ENCODE results near the gene VSIR.

VSIR gene

DNA sequence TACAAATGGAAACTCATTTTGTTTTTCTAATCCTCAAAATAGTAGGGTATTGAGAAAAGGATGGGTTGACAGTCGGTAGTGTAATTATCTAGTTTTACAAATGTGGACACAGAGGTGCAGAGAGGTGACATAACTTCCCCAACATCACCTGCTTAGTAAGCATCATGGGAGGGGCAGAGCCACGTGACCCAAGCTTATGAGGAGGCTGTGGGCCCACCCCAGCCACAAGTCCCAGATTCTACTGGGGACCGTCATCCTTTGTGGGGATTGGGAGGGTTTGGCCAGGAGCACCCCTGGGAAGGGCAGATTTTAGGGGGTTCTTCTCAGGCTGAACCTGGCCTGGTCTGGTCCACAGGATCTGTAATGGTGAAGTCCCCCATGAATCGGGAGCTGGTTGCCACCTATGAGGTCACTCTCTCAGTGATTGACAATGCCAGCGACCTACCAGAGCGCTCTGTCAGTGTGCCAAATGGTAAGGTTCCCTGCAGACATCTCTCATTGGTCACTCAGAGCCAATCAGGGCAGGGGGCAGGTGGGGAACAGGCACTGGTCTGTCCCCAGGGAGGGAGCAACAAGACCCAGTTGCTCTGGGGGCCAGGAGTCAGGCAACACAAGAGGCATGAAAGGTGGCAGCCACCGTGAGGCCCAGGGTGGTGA lies 23.6 kb upstream of the VSIR start:
- Histone ChIP-seq H3K4me3 (ENCODE audit: insufficient read depth, low read length, poor library complexity, severe bottlenecking) (no peak overlapping the region), H3K4me2 (ENCODE audit: low read depth, low read length, poor library complexity, severe bottlenecking) (no peak overlapping the region), H3F3A (ENCODE audit: insufficient read depth) (no peaks in the 10 kb centered on the region), H3K27ac (ENCODE audit: low read depth, low read length) (no peak overlapping the region), H3K9me2 (replicated peaks; ENCODE audit: insufficient read depth, low read length) (no peaks in the 10 kb centered on the region), H3K79me2 (ENCODE audit: insufficient read depth, low read length) (no peaks in the 10 kb centered on the region), H4K20me1 (ENCODE audit: low read depth, low read length) (no peaks in the 10 kb centered on the region), H3K9me3 (ENCODE audit: insufficient read depth, low read length) (no peaks in the 10 kb centered on the region), H3K36me3 (ENCODE audit: low read length) (no peaks in the 10 kb centered on the region), H2AFZ (ENCODE audit: low read depth, low read length, severe bottlenecking) (no peak overlapping the region), H3K9ac (ENCODE audit: low read length) (no peak overlapping the region), H3K27me3 (ENCODE audit: low read length) (no peaks in the 10 kb centered on the region)
- TF ChIP-seq, protein P1, sequence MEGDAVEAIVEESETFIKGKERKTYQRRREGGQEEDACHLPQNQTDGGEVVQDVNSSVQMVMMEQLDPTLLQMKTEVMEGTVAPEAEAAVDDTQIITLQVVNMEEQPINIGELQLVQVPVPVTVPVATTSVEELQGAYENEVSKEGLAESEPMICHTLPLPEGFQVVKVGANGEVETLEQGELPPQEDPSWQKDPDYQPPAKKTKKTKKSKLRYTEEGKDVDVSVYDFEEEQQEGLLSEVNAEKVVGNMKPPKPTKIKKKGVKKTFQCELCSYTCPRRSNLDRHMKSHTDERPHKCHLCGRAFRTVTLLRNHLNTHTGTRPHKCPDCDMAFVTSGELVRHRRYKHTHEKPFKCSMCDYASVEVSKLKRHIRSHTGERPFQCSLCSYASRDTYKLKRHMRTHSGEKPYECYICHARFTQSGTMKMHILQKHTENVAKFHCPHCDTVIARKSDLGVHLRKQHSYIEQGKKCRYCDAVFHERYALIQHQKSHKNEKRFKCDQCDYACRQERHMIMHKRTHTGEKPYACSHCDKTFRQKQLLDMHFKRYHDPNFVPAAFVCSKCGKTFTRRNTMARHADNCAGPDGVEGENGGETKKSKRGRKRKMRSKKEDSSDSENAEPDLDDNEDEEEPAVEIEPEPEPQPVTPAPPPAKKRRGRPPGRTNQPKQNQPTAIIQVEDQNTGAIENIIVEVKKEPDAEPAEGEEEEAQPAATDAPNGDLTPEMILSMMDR (IDR thresholded peaks at IDR 0.05; ENCODE audit: insufficient read depth, low read length, poor library complexity, severe bottlenecking): no peak
- TF ChIP-seq EZH2phosphoT487 (conservative IDR thresholded peaks at IDR 0.05; ENCODE audit: low read length): no peak

DNA sequence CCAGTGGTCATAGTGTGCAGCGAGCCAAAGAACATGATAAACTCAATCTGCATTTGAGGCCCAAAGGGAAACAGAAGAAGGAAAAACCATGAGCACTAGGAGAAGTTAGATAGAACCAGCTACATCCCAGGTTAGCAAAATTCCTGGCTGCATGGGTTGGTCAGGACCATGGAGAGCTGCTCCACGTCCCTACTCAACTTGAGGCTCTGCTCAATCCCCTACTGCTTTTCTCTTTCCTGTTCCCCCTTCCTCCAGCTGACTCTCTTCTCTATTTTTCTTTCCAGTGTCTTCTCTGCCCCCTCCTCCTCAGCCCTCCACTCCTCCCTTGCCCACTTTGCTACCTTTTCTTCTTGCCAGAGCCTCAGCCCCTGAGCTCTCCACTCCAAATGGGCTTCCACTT lies 21.9 kb upstream of the VSIR start:
- no peak overlapping the region for H3K27ac ChIP-seq (ENCODE audit: low read depth, low read length)
- no peaks in the 10 kb centered on the region for H3F3A ChIP-seq (ENCODE audit: insufficient read depth)
- no peaks in the 10 kb centered on the region for H3K9me3 ChIP-seq (ENCODE audit: insufficient read depth, low read length)
- H3K4me2 ChIP-seq (ENCODE audit: low read depth, low read length, poor library complexity, severe bottlenecking): no peak overlapping the region
- no peaks in the 10 kb centered on the region for H3K36me3 ChIP-seq (ENCODE audit: low read length)
- no peaks in the 10 kb centered on the region for H3K79me2 ChIP-seq (ENCODE audit: insufficient read depth, low read length)
- H3K4me3 ChIP-seq (ENCODE audit: insufficient read depth, low read length, poor library complexity, severe bottlenecking): no peak overlapping the region
- TF ChIP-seq EZH2phosphoT487 (conservative IDR thresholded peaks at IDR 0.05; ENCODE audit: low read length): no peak
- TF ChIP-seq, protein P1 (IDR thresholded peaks at IDR 0.05; ENCODE audit: insufficient read depth, low read length, poor library complexity, severe bottlenecking): no peak
- H4K20me1 ChIP-seq (ENCODE audit: low read depth, low read length): no peaks in the 10 kb centered on the region
- no peak overlapping the region for H3K9ac ChIP-seq (ENCODE audit: low read length)
- H3K27me3 ChIP-seq (ENCODE audit: low read length): no peaks in the 10 kb centered on the region
- no peaks in the 10 kb centered on the region for H3K9me2 ChIP-seq (replicated peaks; ENCODE audit: insufficient read depth, low read length)
- no peak overlapping the region for H2AFZ ChIP-seq (ENCODE audit: low read depth, low read length, severe bottlenecking)

DNA sequence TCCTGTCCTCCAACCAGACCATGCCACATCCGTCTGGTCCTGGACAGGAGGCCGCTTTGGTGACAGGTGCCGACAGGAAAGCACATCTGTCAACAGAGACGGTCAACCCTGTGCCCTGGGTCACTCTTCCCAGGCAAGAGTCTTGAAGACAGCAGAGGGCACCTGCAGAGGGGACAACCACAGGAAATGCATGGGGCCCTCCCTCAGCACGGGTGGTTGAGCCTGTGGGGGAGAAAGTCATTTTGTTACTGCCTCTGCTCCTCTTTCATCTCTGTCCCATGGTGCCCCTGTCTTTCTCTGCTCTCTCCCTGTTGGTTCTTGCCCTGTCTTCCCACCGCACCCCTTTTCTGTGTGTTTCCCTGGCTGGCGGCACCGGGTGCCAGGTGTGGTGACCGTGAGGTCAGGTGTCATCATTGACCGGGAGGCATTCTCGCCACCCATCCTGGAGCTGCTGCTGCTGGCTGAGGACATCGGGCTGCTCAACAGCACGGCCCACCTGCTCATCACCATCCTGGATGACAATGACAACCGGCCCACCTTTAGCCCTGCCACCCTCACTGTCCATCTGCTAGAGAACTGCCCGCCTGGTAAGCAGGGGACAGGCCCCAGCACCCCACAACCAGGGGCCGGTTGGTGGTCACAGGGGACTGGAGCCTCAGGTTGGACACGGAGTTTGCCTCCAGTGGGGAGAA lies 17.6 kb upstream of the VSIR start:
- Histone ChIP-seq H3K36me3 (ENCODE audit: low read length) (no peaks in the 10 kb centered on the region), H3K9ac (ENCODE audit: low read length) (no peak overlapping the region), H3K4me3 (ENCODE audit: insufficient read depth, low read length, poor library complexity, severe bottlenecking) (no peak overlapping the region), H3K9me2 (replicated peaks; ENCODE audit: insufficient read depth, low read length) (no peaks in the 10 kb centered on the region), H3K79me2 (ENCODE audit: insufficient read depth, low read length) (no peaks in the 10 kb centered on the region), H3F3A (ENCODE audit: insufficient read depth) (no peaks in the 10 kb centered on the region), H3K4me2 (ENCODE audit: low read depth, low read length, poor library complexity, severe bottlenecking) (no peak overlapping the region), H3K27me3 (ENCODE audit: low read length) (no peaks in the 10 kb centered on the region), H3K9me3 (ENCODE audit: insufficient read depth, low read length) (no peaks in the 10 kb centered on the region), H2AFZ (ENCODE audit: low read depth, low read length, severe bottlenecking) (no peak overlapping the region), H3K27ac (ENCODE audit: low read depth, low read length) (no peak overlapping the region), H4K20me1 (ENCODE audit: low read depth, low read length) (no peaks in the 10 kb centered on the region)
- TF ChIP-seq, protein P1 (IDR thresholded peaks at IDR 0.05; ENCODE audit: insufficient read depth, low read length, poor library complexity, severe bottlenecking): no peak
- no peak for TF ChIP-seq EZH2phosphoT487 (conservative IDR thresholded peaks at IDR 0.05; ENCODE audit: low read length)
